Fibroblast of pulmonary artery (primary cell): ENCODE results near the gene RNF207.

ENCODE experiments used
- DNase-seq: peaks from one replicate; pipeline ENCODE4 v3.0.0-alpha.2; 2010; ENCODE audit warnings: low read depth
- H3K4me3 ChIP-seq: replicated peaks from 2 replicates; pipeline ENCODE4 v1.5.1; 2011; ENCODE audit warnings: low read depth, mild to moderate bottlenecking, control low read depth, low read length, moderate library complexity
- TF ChIP-seq, protein P1 (sequence below): IDR thresholded peaks from 2 replicates; pipeline ENCODE4 v1.5.1; 2011; ENCODE audit warnings: mild to moderate bottlenecking, control low read depth, low read length, inconsistent platforms; ENCODE audit errors: missing control alignments

Gene RNF207

DNA sequence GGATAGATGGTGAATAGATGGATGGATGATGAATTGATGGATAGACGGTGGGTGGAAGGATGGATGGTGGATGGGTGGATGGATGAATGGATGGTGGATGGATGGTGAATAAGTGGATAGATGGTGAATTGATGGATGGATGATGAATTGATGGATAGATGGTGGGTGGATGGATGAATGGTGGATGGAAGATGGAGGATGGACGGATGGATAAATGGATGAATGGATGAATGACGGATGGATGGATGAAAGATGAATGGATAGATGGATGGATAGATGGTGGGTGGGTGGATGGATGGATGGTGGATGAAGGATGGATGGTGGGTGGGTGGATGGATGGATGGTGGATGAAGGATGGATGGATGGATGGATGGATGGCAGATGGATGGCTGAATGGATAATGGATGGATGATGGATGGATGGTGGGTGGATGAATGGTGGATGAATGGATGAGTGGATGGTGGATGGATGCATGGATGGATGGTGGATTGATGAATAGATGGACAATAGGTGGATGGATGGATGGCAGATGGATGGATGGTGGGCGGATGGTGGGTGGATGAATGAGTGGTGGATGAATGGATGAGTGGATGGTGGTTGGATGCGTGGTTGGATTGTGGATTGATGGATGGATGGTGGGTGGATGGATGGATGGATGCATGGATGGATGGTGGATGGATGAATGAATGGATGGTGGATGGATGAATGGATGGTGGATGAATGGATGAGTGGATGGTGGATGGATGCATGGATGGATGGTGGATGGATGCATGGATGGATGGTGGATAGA, 31.1 kb upstream of the RNF207 start:
- TF ChIP-seq, protein P1, sequence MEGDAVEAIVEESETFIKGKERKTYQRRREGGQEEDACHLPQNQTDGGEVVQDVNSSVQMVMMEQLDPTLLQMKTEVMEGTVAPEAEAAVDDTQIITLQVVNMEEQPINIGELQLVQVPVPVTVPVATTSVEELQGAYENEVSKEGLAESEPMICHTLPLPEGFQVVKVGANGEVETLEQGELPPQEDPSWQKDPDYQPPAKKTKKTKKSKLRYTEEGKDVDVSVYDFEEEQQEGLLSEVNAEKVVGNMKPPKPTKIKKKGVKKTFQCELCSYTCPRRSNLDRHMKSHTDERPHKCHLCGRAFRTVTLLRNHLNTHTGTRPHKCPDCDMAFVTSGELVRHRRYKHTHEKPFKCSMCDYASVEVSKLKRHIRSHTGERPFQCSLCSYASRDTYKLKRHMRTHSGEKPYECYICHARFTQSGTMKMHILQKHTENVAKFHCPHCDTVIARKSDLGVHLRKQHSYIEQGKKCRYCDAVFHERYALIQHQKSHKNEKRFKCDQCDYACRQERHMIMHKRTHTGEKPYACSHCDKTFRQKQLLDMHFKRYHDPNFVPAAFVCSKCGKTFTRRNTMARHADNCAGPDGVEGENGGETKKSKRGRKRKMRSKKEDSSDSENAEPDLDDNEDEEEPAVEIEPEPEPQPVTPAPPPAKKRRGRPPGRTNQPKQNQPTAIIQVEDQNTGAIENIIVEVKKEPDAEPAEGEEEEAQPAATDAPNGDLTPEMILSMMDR = no peak
- no peak for DNase-seq
- H3K4me3 ChIP-seq = no peak overlapping the region

DNA sequence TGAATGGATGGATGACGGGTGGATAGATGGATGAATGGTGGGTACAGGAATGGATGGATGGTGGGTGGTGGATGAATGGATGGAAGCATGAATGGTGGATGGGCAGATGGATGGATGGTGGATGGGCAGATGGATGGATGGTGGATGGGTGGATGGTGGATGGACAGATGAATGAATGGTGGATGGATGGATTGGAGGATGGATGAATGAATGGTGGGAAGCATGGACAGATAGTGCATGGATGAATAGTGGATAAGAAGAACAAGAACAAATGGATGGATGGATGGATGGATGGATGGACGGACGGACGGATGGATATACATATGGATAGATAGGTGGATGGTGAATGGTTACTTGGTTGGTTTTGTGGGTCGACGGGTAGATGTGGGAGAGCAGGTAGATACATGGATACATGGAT, 30.5 kb upstream of the RNF207 start:
- TF ChIP-seq, protein P1 = no peak
- DNase-seq = no peak
- H3K4me3 ChIP-seq = no peak overlapping the region

DNA sequence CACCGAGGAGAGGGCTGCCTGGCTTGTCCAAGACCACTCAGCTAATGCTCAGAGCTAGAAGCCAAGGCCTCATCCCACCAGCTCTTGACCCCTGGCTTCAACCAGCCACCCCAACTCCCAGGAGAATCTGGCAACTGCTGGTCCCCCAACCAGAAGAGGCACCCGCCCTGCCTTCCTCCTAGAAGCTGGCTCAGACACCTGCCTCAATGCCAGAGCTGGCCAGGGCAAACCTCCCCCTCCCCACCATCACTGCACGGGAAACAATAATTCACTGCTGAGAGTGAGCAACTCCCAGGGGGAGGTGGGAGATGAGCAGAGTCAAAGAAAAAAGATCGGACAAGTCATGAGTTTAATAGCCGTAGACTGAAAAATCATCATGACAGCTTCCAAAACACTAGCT, 29.1 kb upstream of the RNF207 start:
- TF ChIP-seq, protein P1 = no peak
- DNase-seq = no peak
- H3K4me3 ChIP-seq = no peak overlapping the region

DNA sequence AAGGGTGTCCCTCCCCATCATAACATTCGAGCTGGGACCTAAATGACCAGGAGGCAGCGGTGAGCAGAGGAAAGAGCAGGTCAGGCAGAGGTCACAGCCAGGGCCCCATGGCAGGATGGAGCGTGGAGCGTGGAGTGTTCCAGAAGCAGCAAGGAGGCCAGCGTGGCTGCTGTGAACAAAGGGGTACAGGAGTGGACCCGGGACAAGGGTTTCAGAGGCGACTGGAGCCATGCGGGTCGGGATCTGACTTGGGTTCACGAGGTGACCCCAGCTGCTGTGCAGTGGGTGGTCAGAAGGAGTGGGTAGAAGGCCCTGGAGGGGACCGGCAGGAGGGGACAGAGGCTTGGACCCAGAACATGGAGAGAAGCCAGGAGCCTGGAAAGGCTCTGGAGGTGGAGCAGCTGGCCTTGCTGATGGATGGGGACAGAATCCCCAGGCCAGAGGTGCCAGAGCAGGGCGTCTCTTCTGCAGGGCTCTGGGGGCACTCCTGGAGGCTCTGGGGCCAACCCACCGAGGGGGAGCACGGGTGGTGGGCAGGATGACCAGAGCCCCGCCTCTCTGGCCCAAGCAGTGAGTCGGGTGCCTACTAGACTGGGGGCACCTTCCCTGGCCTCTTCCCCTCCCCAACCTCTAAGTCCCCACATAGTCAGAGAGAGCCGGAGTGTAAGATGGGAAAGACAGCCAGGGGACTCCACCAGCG, 28.1 kb upstream of the RNF207 start:
- H3K4me3 ChIP-seq = no peak overlapping the region
- TF ChIP-seq, protein P1 = no peak
- no peak for DNase-seq

DNA sequence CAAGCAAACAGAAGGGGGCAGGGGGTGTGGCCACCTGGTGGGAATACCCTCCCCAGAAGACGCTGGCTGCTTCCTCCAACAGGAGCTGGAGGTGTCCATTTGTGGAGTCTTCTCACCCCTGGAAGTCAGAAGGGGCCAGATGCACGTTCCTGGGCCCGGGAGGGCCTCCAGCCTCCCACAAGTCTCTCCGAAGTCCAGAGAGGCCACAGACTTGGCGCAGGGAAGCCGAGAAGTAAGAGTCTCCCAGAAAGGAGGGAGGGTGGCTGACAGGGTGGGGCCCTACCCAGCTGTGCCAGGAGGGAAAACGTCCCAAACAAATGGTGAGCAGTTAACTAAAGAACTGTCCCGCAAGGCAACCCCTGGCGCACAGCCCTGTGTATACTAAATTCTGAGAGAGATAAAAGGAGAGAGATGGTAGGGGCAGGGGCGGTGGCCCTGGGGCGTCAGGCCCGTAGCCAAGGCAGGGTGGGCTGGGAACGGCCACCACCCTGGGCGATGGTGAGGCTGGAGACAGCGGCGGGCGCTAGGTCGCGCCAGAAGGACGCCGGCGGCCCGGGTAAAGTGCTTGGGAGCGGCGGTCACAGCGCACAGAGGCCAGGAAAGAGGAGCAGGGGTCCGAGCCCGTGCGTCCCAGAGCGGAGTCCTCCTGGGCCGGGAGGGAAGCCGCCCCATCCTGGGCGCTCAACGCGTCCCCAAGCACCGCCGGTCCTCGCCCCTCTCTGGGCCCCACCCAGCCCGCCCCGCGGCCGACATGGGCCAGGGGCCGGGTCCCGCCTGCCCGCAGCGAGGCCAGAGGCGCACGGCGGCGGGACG, 27.0 kb upstream of the RNF207 start:
- no peak overlapping the region for H3K4me3 ChIP-seq
- DNase-seq = no peak
- TF ChIP-seq, protein P1 = no peak

DNA sequence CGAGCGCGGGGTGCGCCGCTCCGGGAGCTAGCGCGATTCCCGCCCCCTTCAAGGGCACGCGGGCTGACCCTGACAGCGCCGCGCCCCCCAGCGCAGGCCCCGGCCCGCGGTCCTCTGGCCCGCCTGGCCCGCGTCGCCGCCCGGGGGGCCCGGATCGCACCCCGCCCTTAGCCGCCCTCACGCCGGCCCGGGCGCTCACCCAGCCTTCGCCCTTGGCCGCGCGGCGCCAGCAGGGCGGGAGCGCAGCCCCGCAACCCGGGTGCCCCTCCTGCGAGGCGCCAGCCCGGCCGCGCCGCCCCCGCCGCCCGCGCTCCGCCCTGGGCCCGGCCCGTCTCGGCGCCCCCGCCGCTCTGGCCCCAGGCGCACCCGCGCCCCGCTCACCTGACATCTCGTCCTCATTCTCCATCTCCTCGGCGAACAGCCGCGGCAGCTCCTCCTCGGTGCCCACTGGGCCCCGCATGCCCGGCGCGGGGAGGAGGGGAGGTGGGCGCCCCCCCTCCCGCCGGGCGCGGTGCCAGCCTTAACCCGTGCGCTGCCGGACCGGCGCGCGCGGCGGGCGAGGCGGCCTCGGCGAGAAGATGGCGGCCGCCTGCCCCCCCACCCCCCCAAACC, 26.2 kb upstream of the RNF207 start:
- TF ChIP-seq, protein P1 = no peak
- no peak for DNase-seq
- H3K4me3 ChIP-seq = no peak overlapping the region
